Measurements from ENCODE around the gene STC2.

Gene STC2

DNA sequence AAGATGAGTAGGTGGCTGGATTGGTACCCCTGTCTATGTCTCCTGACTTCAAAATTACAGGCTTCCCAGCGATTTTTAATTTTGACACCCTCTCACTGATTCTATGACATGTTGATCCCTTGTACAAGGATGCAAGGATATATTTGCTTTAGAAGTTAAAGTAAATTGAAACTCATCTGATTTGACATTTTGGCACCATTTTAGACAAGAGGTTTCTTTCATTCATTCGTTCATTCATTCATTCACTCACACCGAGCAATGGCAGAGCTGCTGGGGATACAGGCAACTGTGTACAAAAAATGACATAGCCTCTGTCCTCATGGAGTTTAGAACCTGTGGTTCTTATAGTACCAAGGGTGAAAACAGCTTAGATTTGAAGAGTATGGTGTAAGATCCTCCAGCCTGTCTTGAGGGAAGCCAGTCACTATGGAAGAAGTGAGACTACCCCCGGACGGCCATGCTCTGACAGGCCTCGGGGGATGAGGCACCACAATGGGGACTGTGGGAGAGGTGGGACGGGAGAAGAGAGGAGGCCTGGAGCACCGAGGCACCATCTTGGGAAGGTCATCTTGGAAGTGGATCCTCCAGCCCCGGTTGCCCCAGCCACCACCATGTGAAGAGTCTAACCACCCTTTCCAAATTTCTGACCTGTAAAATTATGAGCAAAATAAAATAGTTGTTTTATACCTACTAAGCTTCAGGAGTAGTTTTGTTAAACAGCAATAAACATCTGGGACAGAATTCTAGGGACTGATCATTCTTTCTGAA, 16.2 kb downstream of the STC2 start:
- no peak for ATAC-seq

DNA sequence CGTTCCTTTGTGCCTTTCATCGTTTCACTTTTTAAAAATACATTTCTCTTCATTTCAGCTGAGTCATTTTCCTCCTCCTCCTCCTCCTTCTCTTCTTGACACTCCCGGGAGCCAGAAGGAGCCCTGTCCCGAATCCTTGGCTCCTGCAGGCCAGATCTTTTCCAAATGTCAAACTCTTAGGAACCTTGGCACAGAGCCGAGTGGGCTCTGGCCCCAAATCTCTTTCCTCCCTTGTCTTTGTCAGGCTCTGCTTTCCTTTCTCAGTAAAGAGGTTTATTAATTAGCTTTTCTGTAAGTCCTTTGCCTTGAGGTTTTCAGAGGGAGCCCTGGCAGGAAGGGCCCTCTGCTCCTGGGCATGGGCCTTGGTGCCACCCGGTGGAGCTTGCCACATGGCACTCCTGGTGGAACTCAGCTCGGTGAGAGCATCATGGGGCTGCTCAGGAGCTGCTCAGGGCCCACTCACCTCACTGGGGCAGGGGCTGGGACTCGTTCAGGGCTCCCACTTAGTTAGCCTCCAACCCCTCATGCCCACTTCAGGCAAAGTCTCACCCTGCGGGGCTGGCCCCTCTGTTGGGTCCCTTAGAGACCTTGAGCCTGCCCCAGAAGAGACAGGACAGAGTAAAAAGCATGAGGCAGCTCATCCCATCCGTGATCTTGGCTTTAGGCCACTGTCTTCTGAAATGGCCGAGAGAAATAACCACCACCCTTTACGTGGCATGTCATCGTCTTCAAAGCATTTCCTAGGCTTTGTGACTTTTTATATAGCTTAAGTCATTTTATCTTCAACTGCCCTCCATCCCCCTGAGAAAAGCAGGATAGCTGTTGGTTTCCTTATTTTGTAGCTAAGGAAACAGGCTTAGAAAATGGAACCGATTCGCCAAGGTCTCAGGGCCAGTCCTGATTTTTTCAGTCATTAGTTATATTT, 17.1 kb downstream of the STC2 start:
- no peak for ATAC-seq

DNA sequence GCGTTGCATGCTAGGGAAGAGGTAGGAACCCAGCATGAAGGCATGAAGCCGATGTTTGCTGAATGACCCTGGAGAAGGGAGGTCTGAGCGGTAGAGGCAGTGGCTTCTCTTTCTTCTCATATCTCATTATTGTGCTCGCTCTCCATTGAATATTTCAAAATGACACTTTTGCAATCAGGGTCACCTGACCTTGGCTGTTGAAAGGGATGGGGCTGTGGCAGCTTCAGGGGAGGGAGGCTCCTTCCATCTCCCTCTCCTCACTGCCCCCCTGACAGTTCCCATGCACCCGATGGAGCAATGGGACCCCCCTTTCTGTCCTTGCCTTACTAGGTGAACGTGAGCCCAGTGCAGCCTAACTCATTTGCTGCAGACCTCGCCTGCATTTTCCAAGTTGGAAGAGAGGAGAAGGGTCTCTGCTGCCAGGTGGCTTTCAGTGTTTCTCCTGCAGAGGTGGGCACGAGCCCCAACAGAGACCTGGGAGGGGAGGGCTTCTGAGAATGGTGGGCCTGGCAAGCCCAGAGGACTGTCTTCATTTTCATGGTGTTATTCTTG, 17.9 kb downstream of the STC2 start:
- ATAC-seq, result no peak

DNA sequence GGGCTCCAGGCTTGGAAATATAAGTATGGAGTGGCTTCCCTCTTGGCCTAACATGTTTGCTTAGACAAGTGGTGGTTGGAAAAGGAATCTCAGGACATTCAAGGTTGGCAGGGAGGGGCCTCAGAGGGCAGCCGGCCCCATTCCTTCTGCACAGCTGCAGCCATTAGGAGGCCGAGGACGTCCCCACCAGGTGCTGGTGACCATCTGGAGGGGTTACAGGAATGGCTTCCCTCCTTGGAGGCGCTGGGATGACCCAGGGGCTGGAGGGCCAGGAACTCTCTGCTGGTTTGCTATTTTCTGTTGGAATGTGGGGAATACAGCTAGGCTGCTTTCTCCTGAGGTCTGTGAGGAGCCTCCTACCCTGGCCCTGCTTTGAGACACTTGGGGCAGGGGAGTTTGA, 18.5 kb downstream of the STC2 start:
- no peak for ATAC-seq

DNA sequence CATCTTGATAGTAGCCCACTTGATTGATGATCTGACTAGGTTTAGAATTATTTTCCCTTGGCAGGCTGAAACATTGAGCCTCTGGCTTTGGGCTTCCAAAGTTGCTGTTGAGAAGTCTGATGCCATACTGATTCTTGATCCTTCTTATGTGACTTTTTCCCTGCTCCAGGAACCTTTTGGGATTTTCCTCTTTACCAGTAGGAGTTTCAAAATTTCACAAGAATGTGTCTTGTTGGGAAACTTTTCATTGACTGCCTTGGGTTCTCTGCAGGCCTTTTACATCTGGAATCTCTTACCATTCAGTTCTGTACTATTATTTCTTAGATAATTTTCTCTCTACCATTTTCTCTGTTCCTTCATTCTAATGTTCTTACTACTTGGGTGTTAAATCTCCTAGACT, 20.0 kb downstream of the STC2 start:
- no peak for ATAC-seq

DNA sequence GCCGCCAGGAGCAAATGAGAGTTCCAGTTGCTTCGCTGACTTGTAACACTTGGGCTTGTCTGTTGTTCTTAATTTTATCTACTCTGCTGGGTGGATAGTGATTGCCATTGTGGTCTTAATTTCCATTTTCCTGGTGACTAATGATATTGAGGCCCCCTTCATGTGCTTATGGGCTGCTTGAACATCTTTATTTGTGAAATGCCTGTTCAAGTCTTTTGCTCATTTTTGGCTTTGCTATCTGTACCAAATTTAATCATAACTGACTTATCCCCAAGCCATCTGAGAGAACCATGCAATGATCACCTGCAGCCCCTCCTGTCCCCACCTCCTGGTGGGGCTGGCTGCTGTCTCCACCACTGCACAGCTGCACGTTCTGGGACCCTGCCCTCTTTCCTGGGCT, 20.5 kb downstream of the STC2 start:
- ATAC-seq, result no peak

DNA sequence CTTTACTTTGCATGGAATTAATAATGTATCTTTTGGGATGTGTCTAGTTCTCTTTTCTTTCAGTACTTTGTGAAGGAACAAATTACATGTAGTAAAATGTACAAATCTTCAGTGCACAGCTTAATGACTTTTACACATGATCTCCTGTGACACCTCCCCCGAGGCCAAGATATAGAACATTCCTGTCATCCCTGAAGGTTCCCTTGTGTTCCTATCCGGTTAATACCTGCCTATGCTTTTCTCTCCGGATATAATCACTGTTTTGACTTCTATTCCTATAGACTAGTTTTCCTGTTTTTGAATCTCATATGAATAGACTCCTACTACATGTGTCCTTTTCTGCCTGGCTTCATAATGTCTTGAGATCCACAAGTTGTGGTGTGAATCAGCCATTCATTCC, 21.5 kb downstream of the STC2 start:
- no peak for ATAC-seq

DNA sequence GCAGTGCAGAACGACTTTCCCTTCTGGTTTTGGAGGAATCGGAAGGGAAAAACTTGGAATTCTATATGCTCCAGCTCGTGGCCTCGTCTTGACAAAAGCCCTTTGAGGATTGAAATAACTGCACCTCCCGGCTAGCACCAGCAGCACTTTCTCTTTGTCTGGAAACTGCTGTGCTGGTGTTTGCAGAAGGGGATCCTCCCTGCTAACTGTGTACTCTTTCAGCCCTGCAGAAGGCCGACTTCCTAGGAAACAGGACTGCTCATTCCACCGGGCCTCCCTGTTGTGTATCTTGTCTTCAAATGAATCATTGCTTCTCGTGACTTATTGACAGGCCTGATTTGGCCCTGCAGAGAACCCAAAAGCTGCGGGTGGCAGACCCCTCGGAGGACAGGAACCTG, 23.6 kb downstream of the STC2 start:
- ATAC-seq, result no peak

DNA sequence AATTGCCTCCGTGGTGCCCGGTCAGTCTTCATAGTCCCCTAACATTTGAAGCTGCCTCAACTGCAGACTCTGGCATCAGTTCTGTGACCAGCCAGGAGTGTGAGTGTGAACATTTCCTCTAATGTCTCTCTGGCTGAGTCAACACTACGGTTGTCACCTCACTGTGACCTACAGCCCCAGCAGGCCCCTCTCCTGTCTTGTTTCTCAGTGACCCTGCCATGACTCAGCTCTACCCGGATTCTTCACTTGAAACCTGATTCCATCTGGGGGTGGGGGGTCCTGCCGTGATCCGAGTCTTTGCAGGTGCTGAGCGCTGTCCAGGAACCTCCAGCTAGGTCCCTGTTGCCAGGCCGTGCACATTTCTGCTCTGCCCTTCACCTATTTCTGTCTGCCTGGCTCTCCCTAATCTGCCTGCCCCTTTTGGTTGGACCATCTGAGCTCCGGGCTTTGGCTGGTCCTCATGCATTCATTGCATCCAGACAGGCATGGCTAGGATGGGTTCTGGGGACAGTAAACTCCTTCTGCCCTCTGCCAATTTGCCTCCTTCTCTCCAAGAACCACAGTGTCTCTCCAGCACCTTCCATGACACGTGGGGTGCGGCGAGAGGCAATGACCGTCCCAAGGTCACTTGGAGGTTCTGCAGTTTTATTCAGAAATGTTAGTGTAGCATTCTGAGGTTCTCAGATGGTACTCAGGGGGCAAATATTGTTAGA, 24.2 kb downstream of the STC2 start:
- ATAC-seq, result no peak

DNA sequence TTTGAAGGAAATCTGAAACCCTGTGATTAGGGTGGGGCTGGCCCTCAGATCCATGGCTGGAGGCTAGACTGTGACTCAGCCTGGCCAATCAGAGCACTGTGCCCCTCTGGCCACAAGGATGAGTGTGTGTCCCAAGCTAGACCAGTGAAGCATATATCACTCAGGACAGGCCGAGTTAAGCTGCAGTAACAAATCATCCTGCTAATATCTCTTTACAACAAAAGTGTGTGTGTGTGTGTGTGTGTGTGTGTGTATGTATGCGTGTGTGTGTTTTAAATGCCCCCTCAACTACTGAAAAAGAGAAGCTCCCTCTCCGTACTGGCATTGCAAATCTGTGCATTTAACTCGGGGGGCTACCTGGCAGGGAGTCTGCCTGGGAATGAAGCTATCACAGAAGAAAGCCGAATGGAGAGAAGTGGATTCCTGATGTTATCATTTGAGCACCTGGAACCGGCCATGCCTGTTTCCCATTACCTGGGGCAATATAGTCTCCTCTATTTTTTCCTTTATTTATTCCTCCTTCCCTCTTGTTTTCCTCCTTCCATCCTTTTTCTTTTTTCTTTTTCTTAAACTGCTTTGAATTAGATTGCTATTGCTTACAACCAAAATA, 25.6 kb downstream of the STC2 start:
- ATAC-seq, result no peak

DNA sequence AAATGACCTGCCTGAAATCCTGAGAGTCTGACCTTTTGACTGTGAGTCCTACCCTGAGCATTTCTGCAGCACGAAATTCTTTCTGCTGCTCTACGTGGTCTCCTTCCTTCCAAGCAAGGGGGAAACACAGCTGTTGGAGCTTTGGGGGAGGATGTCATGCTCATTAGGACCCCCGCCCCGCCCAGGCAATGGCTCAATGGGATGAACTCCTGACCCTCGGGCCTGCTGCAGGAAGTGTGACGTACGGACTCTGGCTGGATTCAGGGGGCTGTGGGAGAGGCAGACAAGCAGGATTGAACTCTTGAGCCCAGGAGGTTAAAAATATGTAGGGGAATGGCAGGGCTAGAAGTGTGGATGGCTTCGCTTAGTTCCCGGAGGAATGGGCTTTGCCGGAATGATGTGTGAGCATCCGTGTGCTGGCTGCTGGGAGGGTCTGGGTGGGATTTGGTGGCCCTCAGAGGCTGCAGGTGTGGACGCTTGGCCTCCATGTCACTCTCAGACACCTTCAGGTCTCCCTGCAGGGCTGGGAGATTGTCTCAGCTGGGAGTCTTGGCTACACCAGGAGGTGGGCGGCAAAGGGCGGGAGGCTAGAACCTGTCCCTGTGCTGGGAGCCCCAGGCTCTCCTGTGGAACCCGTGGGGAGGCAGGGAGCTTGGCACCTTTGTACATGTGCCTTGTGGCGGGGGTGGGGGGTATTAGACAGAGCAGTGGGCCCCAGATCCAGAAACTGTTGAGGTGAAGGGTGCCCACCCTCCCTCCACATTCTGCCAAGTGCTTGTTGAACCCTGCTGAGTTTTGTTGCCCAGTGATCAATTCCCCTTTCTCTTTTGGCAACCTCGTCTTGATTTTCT, 26.3 kb downstream of the STC2 start:
- ATAC-seq, result no peak

DNA sequence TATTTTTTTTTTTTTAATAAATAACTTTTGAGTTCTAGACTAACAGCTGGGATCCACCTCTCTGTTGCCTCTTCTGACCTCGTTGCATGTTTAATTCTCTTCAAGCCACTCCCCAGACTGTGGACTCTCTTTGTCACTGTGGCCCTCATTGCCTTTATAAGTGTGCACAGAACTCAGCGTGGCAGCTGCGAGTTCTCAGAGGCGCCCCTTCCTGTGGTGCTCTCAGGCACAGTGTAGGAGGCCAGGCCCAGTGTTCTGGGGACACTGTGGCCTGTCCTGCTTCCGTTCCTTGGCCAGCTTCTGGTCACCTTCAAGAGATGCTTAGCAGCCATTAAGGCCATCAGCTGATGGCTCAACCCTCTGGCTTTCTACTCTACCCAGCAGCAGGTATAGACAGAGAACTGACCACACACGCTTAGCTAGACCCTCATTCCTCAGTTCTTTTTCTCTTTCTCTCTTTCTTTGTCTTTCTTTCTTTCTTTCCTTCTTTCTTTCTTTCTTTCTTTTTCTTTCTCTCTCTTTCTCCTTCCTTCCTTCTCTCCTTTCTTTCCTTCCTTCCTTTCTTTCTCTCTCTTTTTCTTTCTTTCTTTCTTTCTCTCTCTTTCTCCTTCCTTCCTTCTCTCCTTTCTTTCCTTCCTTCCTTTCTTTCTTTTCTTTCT, 27.7 kb downstream of the STC2 start:
- no peak for ATAC-seq

DNA sequence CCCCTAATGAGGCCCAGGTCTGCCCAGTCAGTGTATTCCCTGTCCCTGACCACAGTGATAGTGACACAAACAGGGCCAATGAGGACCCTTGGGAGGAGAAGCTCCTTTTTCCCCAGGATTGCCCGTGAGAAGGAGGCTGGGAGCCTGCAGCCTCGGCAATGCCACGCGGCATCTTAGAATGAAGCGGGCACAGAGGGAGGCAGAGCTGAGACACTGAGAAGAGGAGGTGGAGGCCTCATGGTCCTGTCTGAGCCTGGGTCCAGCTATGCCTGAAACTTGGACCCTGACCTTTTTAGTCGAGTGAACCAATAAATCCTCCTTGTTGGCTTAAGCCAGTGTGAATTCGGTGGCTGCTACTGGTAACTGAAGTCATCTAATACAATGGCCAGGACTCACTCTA, 28.4 kb downstream of the STC2 start:
- no peak for ATAC-seq

DNA sequence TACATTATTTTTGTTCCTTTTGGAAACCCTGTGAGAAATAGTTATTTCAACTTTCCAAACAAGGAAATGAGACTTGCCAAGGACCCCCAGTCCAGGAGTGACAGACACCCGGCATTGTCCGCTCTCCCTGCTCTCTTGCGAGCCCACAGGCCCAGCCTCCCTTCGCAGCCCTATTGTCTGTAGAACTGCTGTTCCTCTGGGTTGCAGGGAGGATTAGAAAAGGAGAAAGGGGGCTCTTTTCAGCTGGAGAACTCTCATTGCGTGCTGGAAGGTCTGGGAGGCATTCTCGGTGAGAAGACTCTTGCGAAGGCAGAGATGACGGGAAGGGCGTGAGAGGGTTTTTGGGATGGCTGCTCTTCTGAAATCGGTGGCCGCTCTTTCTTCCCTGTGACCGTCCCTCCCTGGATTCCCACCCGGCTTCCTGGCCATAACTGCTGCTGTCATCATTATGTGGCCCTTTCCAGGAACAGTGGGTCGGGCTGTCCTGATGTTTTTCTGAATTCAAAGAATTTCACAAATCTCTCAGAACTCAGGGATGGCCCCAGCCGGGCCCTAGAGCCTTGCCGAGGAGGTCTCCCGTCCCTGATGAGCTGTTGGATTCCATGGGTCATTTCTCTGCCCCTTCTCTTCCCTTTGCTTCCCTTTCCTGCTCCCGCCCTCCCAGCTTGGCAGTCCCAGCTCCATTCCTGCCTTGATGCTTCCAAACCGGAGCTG, 29.8 kb downstream of the STC2 start:
- no peak for ATAC-seq

DNA sequence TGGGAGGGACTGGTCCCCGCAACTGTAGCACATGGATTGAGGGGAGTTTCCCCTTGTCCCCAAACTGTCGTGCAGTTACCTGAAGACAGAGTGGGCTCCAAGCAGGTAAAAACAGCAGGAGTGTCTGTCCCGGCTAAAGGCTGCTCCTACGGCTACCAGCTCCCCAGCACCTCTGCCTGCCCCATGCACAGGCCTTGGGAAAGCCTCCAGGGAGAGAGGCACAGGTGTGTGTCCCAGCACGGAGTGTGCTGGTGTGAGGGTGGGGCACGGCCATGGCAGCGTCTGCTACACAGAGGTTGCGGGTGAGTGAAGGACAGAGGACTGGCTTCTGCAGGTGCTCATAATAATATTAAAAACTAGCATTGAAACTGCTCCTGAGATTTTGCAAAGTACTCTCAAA, 30.4 kb downstream of the STC2 start:
- no peak for ATAC-seq

DNA sequence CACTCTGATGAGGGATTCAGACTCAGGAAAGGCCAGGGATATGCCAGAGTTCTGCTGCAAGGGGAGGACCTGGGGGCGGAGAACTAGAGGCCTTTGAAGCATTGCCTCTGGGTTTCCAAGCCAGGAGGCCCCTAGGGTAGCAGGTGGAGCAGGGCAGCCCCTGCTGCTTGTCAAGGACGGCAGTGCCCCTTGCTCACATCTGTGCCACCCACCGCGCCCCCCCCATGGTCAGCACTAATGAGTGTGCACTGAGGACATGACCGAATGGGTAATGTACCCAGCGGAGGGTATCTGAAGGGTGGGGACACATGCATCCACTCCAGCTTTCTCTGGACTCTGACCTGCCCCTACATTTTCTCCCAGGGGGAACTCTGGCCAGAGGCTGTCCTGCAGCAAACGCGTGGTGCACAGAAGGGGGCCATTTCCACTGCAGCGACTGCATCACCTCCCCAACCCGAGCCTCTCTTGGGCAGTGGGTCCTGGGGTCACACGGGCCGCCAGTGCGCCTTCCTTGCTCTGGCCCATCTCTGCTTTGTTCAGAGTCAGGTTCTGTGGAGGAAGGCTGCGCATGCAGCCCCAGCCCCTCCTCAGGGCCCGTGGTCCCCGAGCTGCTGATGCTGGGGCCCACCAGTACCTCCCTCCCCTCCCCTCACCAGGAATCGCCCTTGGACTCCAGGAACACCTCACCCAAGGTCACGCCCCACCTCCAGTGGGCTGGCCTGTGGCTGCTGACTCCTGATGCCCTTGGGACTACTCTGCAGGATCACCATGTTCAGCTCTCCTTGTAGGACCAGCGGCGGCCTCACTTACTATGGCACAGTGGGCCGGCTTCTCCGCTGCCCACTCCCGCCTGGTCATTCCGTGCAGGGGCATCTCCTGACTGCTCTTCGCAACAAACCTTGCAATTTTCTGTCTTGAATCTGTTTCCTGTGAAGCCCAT, 31.2 kb downstream of the STC2 start:
- no peak for ATAC-seq

DNA sequence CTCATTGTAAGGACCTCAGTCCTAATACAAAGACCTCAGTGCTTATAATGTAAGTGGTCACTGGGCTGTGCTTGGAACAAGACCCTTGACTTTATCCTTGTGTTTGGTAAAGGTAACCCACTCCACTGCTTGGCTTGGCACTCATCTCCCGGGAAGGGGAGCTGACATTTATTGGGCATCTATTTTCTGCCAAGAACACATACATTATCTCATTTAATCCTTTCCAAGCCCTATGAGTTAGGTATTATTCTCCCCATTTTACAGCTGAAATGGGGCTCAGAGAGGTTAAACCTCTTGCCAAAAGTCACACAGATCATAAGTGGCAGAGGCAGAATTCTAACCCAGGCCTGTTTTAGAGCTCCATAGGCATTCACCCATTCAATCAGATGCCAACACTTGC, 32.4 kb downstream of the STC2 start:
- no peak for ATAC-seq

DNA sequence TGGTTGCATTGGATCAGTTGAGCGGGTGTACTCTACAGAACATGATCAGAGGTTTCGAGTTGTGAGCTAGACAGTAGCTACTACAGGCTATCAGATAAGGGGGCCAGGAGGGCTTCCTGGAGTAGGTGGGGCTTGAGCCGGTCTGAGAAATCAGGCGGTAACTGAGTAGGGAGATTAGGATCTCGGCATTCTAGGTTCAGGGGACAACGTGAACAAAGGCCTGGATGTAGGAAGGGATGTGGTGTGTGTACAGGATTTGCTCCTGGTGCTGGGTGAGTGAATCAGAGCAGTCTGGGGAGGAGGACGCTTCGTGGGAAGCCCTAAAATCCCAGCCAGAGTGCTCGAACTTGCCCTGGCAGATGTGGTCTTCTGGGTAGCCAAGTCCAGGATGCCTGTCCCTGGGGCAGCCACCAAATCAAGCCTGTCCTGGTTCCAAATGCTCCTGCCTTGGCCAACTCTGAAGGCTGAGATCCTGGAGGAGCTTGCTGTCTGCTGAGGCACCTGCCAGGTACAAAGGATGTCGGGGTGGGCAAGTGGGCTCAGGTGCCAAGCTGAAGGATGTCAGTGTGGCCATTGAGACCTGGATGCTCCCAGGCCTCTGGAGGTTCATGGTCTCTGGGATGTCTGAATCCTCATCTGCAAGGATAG, 33.4 kb downstream of the STC2 start:
- ATAC-seq, result no peak

All from activated CD4-positive, CD25-positive, alpha-beta regulatory T cell treated with anti-CD3 and anti-CD28 coated beads, Interleukin-2, amount 50 U/mL, for 24 hours (primary cell).